D721Med (cell line): ENCODE data around the gene TXNDC15.

ENCODE experiments used
- DNase-seq: peaks from one replicate; pipeline ENCODE4 v3.0.0; 2011; ENCODE audit warnings: low spot score; ENCODE audit not compliant: insufficient read length
- FAIRE-seq: peaks from 2 replicates; lab custom pipeline; 2011; peaks lifted over from hg19 to GRCh38; lab: Jason Lieb, UNC
- TF ChIP-seq, protein P1 (sequence below): IDR thresholded peaks from 2 replicates; pipeline ENCODE4 v1.5.1; 2012; ENCODE audit warnings: mild to moderate bottlenecking, control low read depth; ENCODE audit not compliant: insufficient read depth; ENCODE audit errors: missing control alignments

The TXNDC15 gene

DNA sequence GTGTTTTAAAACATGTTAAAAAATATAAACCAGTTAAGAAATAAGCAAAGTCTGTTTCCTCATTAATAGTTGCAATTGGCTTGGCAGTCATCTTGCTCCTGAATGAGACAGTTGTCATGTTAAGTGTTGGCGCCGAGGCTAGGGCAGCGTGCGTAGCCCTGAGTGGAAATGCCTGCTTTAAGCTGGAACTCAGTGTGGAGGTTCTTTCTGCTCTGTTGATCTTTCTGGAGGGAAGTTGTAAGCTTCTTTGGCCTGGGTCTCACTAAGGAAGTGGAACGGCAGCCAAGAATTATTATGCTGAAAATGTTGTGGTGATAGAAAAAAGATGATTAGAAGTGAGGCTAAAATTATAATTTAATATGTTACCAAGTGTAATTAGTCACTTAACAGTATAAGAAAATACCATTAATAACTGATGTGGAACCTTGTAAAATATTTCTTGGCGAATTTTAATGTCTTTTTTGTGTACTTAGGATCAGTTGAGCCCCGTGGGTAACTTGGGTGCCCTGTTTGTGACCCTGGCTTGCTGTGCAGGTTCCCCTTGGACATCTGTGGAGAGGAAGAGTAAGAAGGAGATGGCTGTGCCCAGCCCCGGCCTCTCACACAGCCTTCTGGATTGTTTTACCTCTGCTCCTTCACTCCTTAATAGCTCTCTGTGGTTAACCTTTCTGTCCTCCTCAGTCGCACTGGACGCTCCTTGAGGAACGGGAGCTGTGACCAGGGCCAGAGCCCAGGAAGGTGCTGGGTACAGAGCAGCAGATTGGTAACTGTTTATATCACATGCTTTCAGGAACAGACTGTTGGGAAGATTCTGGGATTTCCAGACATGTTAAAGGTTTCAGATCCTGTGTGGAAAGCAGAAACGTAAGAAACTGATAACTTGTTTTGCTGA is 61.8 kb downstream of the TXNDC15 start:
- TF ChIP-seq, protein P1, sequence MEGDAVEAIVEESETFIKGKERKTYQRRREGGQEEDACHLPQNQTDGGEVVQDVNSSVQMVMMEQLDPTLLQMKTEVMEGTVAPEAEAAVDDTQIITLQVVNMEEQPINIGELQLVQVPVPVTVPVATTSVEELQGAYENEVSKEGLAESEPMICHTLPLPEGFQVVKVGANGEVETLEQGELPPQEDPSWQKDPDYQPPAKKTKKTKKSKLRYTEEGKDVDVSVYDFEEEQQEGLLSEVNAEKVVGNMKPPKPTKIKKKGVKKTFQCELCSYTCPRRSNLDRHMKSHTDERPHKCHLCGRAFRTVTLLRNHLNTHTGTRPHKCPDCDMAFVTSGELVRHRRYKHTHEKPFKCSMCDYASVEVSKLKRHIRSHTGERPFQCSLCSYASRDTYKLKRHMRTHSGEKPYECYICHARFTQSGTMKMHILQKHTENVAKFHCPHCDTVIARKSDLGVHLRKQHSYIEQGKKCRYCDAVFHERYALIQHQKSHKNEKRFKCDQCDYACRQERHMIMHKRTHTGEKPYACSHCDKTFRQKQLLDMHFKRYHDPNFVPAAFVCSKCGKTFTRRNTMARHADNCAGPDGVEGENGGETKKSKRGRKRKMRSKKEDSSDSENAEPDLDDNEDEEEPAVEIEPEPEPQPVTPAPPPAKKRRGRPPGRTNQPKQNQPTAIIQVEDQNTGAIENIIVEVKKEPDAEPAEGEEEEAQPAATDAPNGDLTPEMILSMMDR: no peak
- FAIRE-seq (no peak), DNase-seq (no peak)

- DNase-seq: no peak
- TF ChIP-seq, protein P1: no peak
- FAIRE-seq: no peak
These were observed 63.4 kb downstream of the TXNDC15 start for GRCh38 chr5:134937526-134937925.

DNA sequence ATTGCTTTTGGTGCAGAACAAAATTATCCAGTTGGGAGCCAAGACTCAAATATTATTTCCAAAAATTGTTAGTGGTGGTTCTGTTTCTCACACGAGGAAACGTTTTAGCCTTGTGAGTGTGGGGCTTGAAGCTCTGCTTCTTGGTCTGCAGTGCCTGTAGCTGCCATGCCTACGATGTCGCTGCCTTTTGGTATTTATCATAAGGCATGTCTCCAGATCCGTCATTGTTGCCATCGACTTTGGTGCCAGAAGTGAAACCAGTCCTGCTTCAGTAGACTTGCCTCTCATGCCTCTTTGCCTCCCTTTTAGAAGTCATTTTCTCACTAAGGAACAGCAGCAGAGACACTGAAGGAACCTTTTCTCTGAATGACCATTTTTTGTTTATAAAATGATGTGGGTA is 63.9 kb downstream of the TXNDC15 start:
- TF ChIP-seq, protein P1: no peak
- FAIRE-seq (no peak), DNase-seq (no peak)

DNA sequence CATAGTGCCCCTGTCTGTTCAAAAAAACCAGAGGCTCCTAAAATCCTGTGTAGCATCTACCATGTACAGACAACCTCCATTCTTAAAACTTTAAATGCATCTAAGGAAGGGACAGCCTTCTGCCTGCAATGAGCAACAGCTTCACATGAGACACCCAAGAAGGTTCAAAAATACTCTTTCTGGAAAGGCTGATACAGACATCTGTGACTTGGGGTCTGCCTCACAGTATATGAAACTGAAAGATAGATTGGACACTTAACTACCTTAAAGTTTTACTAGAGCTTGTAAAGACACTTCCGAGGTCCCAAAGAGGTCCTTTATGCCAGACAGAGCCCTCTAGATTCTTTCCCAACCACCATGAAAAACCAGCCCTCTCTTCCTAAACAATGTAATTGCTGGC is 65.3 kb downstream of the TXNDC15 start:
- FAIRE-seq: no peak
- TF ChIP-seq, protein P1: no peak

GRCh38 chr5:134943547-134943946 is 69.4 kb downstream of the TXNDC15 start:
- TF ChIP-seq, protein P1: no peak
- FAIRE-seq (no peak), DNase-seq (no peak)

More for the DNA sequence above, 65.3 kb downstream of the TXNDC15 start:
- no peak for DNase-seq

- TF ChIP-seq, protein P1: no peak
- no peak for DNase-seq
These were observed 70.5 kb downstream of the TXNDC15 start for GRCh38 chr5:134944630-134945029.

GRCh38 chr5:134945041-134945440 is 70.9 kb downstream of the TXNDC15 start:
- no peak for FAIRE-seq
- DNase-seq: no peak
- TF ChIP-seq, protein P1: no peak

More at GRCh38 chr5:134944630-134945029, 70.5 kb downstream of the TXNDC15 start:
- no peak for FAIRE-seq
